HG02759 (cell line): ENCODE measurements around the gene NRXN2.

Source experiments
- ATAC-seq: cut with Tn5 transposase; IDR thresholded peaks from one replicate; pipeline ENCODE4 v1.9.1; 2021; ENCODE audit warnings: mild to moderate bottlenecking, moderate library complexity; ENCODE audit not compliant: unreplicated experiment

The NRXN2 gene

GRCh38 chr11:64722141-64723065, 594 bp downstream of the NRXN2 start:
- no peak for ATAC-seq

- ATAC-seq: no peak
Measured at GRCh38 chr11:64721359-64721699, 1.7 kb downstream of the NRXN2 start.

GRCh38 chr11:64720640-64721358, 2.2 kb downstream of the NRXN2 start:
- ATAC-seq: no peak

GRCh38 chr11:64720167-64720566, 2.8 kb downstream of the NRXN2 start:
- ATAC-seq: no peak

- ATAC-seq: no peak
Measured at GRCh38 chr11:64719406-64719805, 3.6 kb downstream of the NRXN2 start.

- ATAC-seq: no peak
Measured at GRCh38 chr11:64718780-64719124, 4.2 kb downstream of the NRXN2 start.

- no peak for ATAC-seq
Measured at GRCh38 chr11:64718084-64718779, 4.8 kb downstream of the NRXN2 start.

- no peak for ATAC-seq
Measured at GRCh38 chr11:64717268-64717578, 5.8 kb downstream of the NRXN2 start.

GRCh38 chr11:64716473-64717267, 6.3 kb downstream of the NRXN2 start:
- no peak for ATAC-seq

GRCh38 chr11:64715756-64716472, 7.1 kb downstream of the NRXN2 start:
- no peak for ATAC-seq

GRCh38 chr11:64715110-64715509, 7.9 kb downstream of the NRXN2 start:
- ATAC-seq: no peak

- ATAC-seq: no peak
Measured at GRCh38 chr11:64714666-64715065, 8.3 kb downstream of the NRXN2 start.

- no peak for ATAC-seq
Measured at GRCh38 chr11:64713781-64714363, 9.1 kb downstream of the NRXN2 start.

- no peak for ATAC-seq
Measured at GRCh38 chr11:64713016-64713707, 9.8 kb downstream of the NRXN2 start.

- no peak for ATAC-seq
Measured at GRCh38 chr11:64712430-64713015, 10.5 kb downstream of the NRXN2 start.

GRCh38 chr11:64711956-64712362, 11.0 kb downstream of the NRXN2 start:
- ATAC-seq: no peak

GRCh38 chr11:64711138-64711955, 11.7 kb downstream of the NRXN2 start:
- no peak for ATAC-seq

- ATAC-seq: no peak
Measured at GRCh38 chr11:64710418-64711137, 12.4 kb downstream of the NRXN2 start.
